T follicular helper cell (primary cell): ENCODE results near the gene IL1RAPL2.
"Not testable (repeated sequence)": the region's sequence is repeated elsewhere in the genome, so short reads cannot be mapped to it uniquely, and the experiment has no call there.

Experiments used
- DNase-seq: peaks from one replicate; pipeline ENCODE4 v3.0.0-alpha.2; 2020; ENCODE audit warnings: low read depth

IL1RAPL2 gene

GRCh38 chrX:105701310-105702052, 1135.5 kb downstream of the IL1RAPL2 start:
- no peak for DNase-seq

GRCh38 chrX:105703876-105704275, 1137.9 kb downstream of the IL1RAPL2 start:
- no peak for DNase-seq

- no peak for DNase-seq
Observed at GRCh38 chrX:105706041-105706440, 1140.0 kb downstream of the IL1RAPL2 start.

- no peak for DNase-seq
Observed at GRCh38 chrX:105711805-105712204, 1145.8 kb downstream of the IL1RAPL2 start.

- DNase-seq: no peak
Observed at GRCh38 chrX:105715746-105716145, 1149.7 kb downstream of the IL1RAPL2 start.

- DNase-seq: no peak
Observed at GRCh38 chrX:105723966-105724735, 1158.2 kb downstream of the IL1RAPL2 start.

GRCh38 chrX:105725228-105725627, 1159.2 kb downstream of the IL1RAPL2 start:
- DNase-seq: no peak

GRCh38 chrX:105738162-105738561, 1172.2 kb downstream of the IL1RAPL2 start:
- DNase-seq: no peak

GRCh38 chrX:105744291-105744690, 1178.3 kb downstream of the IL1RAPL2 start:
- DNase-seq: no peak

- no peak for DNase-seq
Observed at GRCh38 chrX:105744946-105745345, 1178.9 kb downstream of the IL1RAPL2 start.

GRCh38 chrX:105745863-105746262, 1179.9 kb downstream of the IL1RAPL2 start:
- DNase-seq: no peak

GRCh38 chrX:105752338-105752956, 1186.4 kb downstream of the IL1RAPL2 start:
- DNase-seq: no peak

- no peak for DNase-seq
Observed at GRCh38 chrX:105753411-105753810, 1187.4 kb downstream of the IL1RAPL2 start.

GRCh38 chrX:105754286-105754964, 1188.4 kb downstream of the IL1RAPL2 start:
- no peak for DNase-seq

- DNase-seq: no peak
Observed at GRCh38 chrX:105755109-105755508, 1189.1 kb downstream of the IL1RAPL2 start.

GRCh38 chrX:105758754-105759153, 1192.8 kb downstream of the IL1RAPL2 start:
- no peak for DNase-seq

GRCh38 chrX:105759598-105759997, 1193.6 kb downstream of the IL1RAPL2 start:
- DNase-seq: no peak

GRCh38 chrX:105765691-105766090, 1199.7 kb downstream of the IL1RAPL2 start:
- DNase-seq: no peak

GRCh38 chrX:105773801-105774200, 1207.8 kb downstream of the IL1RAPL2 start:
- DNase-seq: no peak

- no peak for DNase-seq
Observed at GRCh38 chrX:105775679-105776078, 1209.7 kb downstream of the IL1RAPL2 start.

GRCh38 chrX:105781804-105782203, 1215.8 kb downstream of the IL1RAPL2 start:
- DNase-seq: no peak

- not testable (repeated sequence) for DNase-seq
Observed at GRCh38 chrX:105796877-105797276, 1230.9 kb downstream of the IL1RAPL2 start.
